ENCODE data around the gene OTP. TPM values are rescaled to one million over a fixed set of nuclear protein-coding genes. Genes with fewer than 3 reads are reported as not detected.

The OTP gene
- total and polyA plus RNA-seq, 9 donors: not detected

GRCh38 chr5:77638763-77639671, 504 bp upstream of the OTP start:
- no peak for DNase-seq
- WGBS (ENCODE audit: insufficient coverage): 3% methylated on average over 51 of the region's 61 CpGs
- H3K9me3 ChIP-seq (replicated peaks; ENCODE audit: control insufficient read depth, low read depth, low read length): no peaks in the 10 kb centered on the region
- H3K4me1 ChIP-seq (ENCODE audit: control insufficient read depth, insufficient read depth, low read length): peaks cover 22% of the 10 kb centered on the region
- no peak overlapping the region for H3K4me3 ChIP-seq (ENCODE audit: low read length)
- H3K36me3 ChIP-seq (ENCODE audit: control insufficient read depth, insufficient read depth, low read length): no peaks in the 10 kb centered on the region
- no peak overlapping the region for H3K27ac ChIP-seq (ENCODE audit: low read length)
- peaks cover 81% of the 10 kb centered on the region for H3K27me3 ChIP-seq (ENCODE audit: control insufficient read depth, insufficient read depth, low read length)

GRCh38 chr5:77637170-77637997, 1.1 kb downstream of the OTP start:
- Histone ChIP-seq H3K4me3 (ENCODE audit: low read length) (no peak overlapping the region), H3K27ac (ENCODE audit: low read length) (no peak overlapping the region)
- no peak for DNase-seq

GRCh38 chr5:77636641-77637169, 1.8 kb downstream of the OTP start:
- no peaks in the 10 kb centered on the region for H3K9me3 ChIP-seq (replicated peaks; ENCODE audit: control insufficient read depth, low read depth, low read length)
- WGBS (ENCODE audit: insufficient coverage): under 1% methylated on average over 30 of the region's 34 CpGs
- H3K4me3 ChIP-seq (ENCODE audit: low read length): no peak overlapping the region
- DNase-seq: no peak
- H3K4me1 ChIP-seq (ENCODE audit: control insufficient read depth, insufficient read depth, low read length): peaks cover 16% of the 10 kb centered on the region
- H3K27ac ChIP-seq (ENCODE audit: low read length): no peak overlapping the region
- H3K36me3 ChIP-seq (ENCODE audit: control insufficient read depth, insufficient read depth, low read length): no peaks in the 10 kb centered on the region
- H3K27me3 ChIP-seq (ENCODE audit: control insufficient read depth, insufficient read depth, low read length): peaks cover 81% of the 10 kb centered on the region

More at GRCh38 chr5:77637170-77637997, 1.1 kb downstream of the OTP start:
- Histone ChIP-seq H3K36me3 (ENCODE audit: control insufficient read depth, insufficient read depth, low read length) (no peaks in the 10 kb centered on the region), H3K27me3 (ENCODE audit: control insufficient read depth, insufficient read depth, low read length) (peaks cover 81% of the 10 kb centered on the region), H3K4me1 (ENCODE audit: control insufficient read depth, insufficient read depth, low read length) (peaks cover 16% of the 10 kb centered on the region), H3K9me3 (replicated peaks; ENCODE audit: control insufficient read depth, low read depth, low read length) (no peaks in the 10 kb centered on the region)
- 3% methylated on average over 23 of the region's 43 CpGs for WGBS (ENCODE audit: insufficient coverage)

GRCh38 chr5:77635917-77636640, 2.4 kb downstream of the OTP start:
- Histone ChIP-seq H3K36me3 (ENCODE audit: control insufficient read depth, insufficient read depth, low read length) (no peaks in the 10 kb centered on the region), H3K27ac (ENCODE audit: low read length) (no peak overlapping the region), H3K4me3 (ENCODE audit: low read length) (no peak overlapping the region), H3K4me1 (ENCODE audit: control insufficient read depth, insufficient read depth, low read length) (peaks cover 19% of the 10 kb centered on the region), H3K27me3 (ENCODE audit: control insufficient read depth, insufficient read depth, low read length) (peaks cover 81% of the 10 kb centered on the region), H3K9me3 (replicated peaks; ENCODE audit: control insufficient read depth, low read depth, low read length) (no peaks in the 10 kb centered on the region)
- 3% methylated on average over 19 of the region's 30 CpGs for WGBS (ENCODE audit: insufficient coverage)
- no peak for DNase-seq

GRCh38 chr5:77635067-77635916, 3.2 kb downstream of the OTP start:
- WGBS (ENCODE audit: insufficient coverage): no CpG with 5 or more reads among the region's 11 CpGs
- Histone ChIP-seq H3K27me3 (ENCODE audit: control insufficient read depth, insufficient read depth, low read length) (peaks cover 81% of the 10 kb centered on the region), H3K4me3 (ENCODE audit: low read length) (no peak overlapping the region), H3K4me1 (ENCODE audit: control insufficient read depth, insufficient read depth, low read length) (peaks cover 19% of the 10 kb centered on the region), H3K9me3 (replicated peaks; ENCODE audit: control insufficient read depth, low read depth, low read length) (no peaks in the 10 kb centered on the region), H3K27ac (ENCODE audit: low read length) (no peak overlapping the region), H3K36me3 (ENCODE audit: control insufficient read depth, insufficient read depth, low read length) (no peaks in the 10 kb centered on the region)
- no peak for DNase-seq

GRCh38 chr5:77633709-77634108, 4.8 kb downstream of the OTP start:
- no peak overlapping the region for H3K27ac ChIP-seq (ENCODE audit: low read length)
- H3K4me3 ChIP-seq (ENCODE audit: low read length): no peak overlapping the region
- peaks cover 24% of the 10 kb centered on the region for H3K4me1 ChIP-seq (ENCODE audit: control insufficient read depth, insufficient read depth, low read length)
- H3K36me3 ChIP-seq (ENCODE audit: control insufficient read depth, insufficient read depth, low read length): no peaks in the 10 kb centered on the region
- WGBS (ENCODE audit: insufficient coverage): no CpG with 5 or more reads among the region's 5 CpGs
- H3K9me3 ChIP-seq (replicated peaks; ENCODE audit: control insufficient read depth, low read depth, low read length): no peaks in the 10 kb centered on the region
- DNase-seq: no peak
- peaks cover 86% of the 10 kb centered on the region for H3K27me3 ChIP-seq (ENCODE audit: control insufficient read depth, insufficient read depth, low read length)

- Histone ChIP-seq H3K27me3 (ENCODE audit: control insufficient read depth, insufficient read depth, low read length) (peaks cover 84% of the 10 kb centered on the region), H3K4me3 (ENCODE audit: low read length) (no peak overlapping the region), H3K9me3 (replicated peaks; ENCODE audit: control insufficient read depth, low read depth, low read length) (no peaks in the 10 kb centered on the region), H3K4me1 (ENCODE audit: control insufficient read depth, insufficient read depth, low read length) (peaks cover 24% of the 10 kb centered on the region), H3K27ac (ENCODE audit: low read length) (no peak overlapping the region), H3K36me3 (ENCODE audit: control insufficient read depth, insufficient read depth, low read length) (no peaks in the 10 kb centered on the region)
- no peak for DNase-seq
- WGBS (ENCODE audit: insufficient coverage): 0% methylated on average over 3 of the region's 8 CpGs
These were observed 5.3 kb downstream of the OTP start for GRCh38 chr5:77633207-77633675.

GRCh38 chr5:77632526-77633206, 5.8 kb downstream of the OTP start:
- H3K27ac ChIP-seq (ENCODE audit: low read length): no peak overlapping the region
- no peak overlapping the region for H3K4me3 ChIP-seq (ENCODE audit: low read length)
- 2% methylated on average over 20 of the region's 33 CpGs for WGBS (ENCODE audit: insufficient coverage)
- H3K4me1 ChIP-seq (ENCODE audit: control insufficient read depth, insufficient read depth, low read length): peaks cover 26% of the 10 kb centered on the region
- no peaks in the 10 kb centered on the region for H3K36me3 ChIP-seq (ENCODE audit: control insufficient read depth, insufficient read depth, low read length)
- H3K9me3 ChIP-seq (replicated peaks; ENCODE audit: control insufficient read depth, low read depth, low read length): no peaks in the 10 kb centered on the region
- peaks cover 84% of the 10 kb centered on the region for H3K27me3 ChIP-seq (ENCODE audit: control insufficient read depth, insufficient read depth, low read length)
- DNase-seq: no peak

Measured in muscle of leg (tissue), 11 donors.